Myocyte (in vitro differentiated cells): ENCODE data around the gene STARD8. TPM values are rescaled to one million over a fixed set of nuclear protein-coding genes. Genes with fewer than 3 reads are reported as not detected.
A peak's percentile ranks its signal among the peaks of the same experiment; 100 is the strongest.
"Not testable (repeated sequence)": the region's sequence is repeated elsewhere in the genome, so short reads cannot be mapped to it uniquely, and the experiment has no call there.

Experiments
- DNase-seq: peaks from one replicate; pipeline ENCODE4 v3.0.0-alpha.2; 2012; ENCODE audit warnings: low read depth
- total RNA-seq: library from RNA; depleted of rRNA; stranded (reverse); fragments of >200 nt; gene quantifications from 2 replicates; pipeline ENCODE4 v1.2.3, GENCODE V29; 2014

STARD8 gene
- total RNA-seq, 1 donor from 2014 or later: 3.3 TPM

DNA sequence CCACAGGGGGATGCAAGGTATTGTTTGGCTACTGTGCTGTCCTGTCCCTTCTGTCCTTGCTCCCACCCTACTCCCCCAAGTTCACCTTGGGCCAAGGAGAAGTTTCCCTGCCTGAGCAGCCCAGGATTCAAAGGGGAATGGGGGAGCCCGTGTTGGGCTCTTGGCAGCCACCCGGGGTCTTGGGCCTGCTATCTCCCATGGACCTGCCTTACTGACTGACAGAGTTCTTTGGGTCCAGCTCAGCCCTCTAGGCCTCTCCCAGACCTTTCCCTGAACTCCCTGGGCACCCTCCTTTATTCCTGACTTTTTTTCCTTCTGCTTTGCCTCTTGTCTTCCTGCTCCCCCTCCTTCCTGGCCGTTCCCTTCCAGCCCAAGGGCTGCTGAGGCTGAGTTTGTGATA lies 67.4 kb downstream of the STARD8 start:
- DNase-seq: no peak

DNA sequence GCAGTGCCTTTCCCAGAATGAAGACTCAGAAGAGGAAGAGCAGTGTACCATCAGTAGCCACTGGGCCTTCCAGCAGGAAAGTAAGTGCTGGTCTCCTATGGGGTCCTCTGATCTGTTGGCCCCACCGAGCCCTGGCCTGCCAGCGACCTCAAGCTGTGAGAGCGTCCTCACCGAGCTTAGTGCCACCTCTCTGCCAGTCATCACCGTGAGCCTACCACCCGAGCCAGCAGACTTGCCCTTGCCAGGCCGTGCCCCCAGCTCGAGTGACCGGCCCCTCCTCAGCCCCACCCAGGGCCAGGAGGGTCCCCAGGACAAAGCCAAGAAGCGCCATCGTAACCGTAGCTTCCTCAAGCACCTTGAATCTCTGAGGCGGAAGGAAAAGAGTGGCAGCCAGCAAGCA lies 69.7 kb downstream of the STARD8 start:
- DNase-seq: no peak

DNA sequence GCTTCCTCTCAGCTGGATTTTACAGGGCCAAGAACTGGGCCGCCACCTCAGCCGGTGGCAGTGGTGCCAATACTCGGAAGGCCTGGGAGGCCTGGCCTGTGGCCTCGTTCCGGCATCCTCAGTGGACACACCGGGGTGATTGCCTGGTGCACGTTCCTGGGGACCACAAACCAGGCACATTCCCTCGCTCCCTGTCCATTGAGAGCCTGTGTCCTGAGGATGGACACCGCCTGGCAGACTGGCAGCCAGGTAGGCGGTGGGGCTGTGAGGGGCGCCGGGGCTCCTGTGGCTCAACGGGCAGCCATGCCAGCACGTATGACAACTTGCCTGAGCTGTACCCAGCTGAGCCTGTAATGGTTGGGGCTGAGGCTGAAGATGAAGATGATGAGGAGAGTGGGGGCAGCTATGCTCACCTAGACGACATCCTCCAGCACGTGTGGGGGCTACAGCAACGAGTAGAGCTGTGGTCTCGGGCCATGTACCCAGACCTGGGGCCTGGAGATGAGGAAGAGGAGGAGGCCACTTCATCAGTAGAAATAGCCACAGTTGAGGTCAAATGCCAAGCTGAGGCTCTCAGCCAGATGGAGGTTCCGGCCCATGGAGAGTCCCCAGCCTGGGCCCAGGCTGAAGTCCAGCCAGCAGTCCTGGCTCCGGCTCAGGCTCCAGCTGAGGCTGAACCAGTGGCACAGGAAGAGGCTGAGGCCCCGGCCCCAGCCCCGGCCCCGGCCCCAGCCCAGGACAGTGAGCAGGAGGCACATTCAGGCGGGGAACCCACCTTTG lies 70.4 kb downstream of the STARD8 start:
- no peak for DNase-seq

DNA sequence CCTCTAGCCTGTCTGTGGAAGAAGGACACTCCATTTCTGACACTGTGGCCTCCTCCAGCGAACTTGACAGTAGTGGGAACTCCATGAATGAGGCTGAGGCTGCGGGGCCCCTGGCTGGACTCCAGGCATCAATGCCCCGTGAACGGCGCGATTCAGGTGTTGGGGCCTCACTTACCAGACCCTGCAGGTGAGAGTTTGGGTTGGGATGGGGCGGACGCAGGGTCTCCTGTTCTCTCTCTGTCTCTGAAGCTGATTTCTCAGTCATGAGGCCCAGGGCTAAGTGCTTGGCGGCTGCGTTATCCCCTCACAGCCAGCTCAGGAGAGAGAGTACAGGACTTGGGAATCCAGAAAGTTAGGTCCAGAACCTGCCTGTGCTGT lies 71.0 kb downstream of the STARD8 start:
- DNase-seq: no peak

DNA sequence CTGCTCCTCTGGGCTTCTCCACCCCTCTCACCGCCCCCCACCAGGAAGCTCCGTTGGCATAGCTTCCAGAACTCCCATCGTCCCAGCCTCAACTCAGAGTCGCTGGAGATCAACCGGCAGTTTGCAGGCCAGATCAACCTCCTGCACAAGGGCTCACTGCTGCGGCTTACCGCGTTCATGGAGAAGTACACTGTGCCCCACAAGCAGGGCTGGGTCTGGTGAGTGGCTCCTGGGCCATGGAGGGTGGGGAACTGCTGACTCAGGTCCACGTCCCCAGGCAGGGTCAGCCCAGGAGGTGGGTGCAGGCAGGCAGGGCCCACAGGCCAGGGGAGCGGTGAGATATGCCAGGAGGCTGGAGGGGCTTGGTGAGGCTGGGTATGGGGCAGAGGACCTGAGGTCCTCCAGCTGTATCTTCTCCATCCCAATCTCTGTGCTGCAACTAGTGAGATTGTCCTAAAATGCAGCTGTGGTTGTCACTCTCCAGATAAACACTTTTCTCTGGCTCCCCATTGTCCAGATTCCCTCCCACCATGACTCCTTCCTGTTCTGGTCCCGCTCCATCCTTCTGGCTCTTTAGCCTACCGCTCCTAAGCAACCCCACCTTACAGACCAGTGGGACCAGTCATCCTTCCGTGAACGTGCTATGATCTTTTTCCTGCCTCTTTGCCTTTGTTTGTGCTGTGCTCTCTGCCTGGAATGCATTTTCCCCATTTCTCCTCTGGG lies 71.9 kb downstream of the STARD8 start:
- no peak for DNase-seq

- DNase-seq: no peak
Observed at GRCh38 chrX:68719904-68720614, 72.6 kb downstream of the STARD8 start.

DNA sequence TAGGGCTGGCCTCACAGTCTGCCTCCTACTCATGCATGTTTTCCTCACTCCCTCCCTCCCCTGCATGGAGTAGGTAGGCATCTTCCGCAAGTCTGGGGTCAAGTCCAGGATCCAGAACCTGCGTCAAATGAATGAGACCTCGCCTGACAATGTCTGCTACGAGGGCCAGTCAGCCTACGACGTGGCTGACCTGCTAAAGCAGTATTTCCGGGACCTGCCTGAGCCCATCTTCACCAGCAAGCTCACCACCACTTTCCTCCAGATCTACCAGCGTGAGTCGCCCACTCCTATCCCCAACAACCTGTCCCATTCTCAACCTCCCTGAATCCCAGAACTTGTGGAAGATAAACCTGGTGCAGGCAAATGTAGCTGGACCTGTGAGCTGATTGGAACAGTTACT lies 73.4 kb downstream of the STARD8 start:
- no peak for DNase-seq

GRCh38 chrX:68721546-68721945 lies 74.1 kb downstream of the STARD8 start:
- DNase-seq: no peak

DNA sequence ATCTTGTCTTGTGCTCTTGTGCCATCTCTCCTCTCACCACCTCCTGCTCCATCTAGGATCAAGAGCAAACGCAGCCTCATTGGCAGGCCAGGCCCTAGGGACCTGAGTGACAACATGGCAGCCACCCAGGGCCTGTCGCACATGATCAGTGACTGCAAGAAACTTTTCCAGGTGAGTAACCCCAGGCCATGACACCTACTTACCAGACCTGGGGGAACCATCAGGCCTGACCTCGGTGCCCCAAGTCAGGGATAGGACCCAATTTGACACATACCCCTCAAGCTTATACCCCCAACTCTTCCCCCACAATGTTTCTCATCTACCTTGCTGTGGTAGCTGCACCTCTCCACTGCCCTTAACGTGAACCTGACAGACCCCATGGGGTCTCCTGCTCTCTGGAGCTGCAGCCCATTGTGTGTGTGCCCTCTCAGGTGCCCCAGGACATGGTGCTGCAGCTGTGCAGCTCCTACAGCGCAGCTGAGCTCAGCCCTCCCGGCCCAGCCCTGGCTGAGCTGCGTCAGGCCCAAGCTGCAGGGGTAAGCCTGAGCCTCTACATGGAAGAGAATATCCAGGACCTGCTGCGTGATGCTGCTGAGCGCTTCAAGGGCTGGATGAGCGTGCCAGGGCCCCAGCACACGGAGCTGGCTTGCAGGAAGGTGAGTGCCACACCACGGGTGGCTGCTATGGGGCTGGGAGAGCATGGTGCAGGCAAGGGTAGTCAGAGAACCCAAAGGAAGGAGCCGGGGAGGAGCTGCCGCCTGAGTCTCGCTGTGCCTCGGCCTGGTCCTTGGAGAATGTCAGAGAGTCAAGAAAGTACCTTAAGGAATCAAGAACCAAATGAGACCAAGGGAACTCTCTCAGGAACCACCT lies 74.8 kb downstream of the STARD8 start:
- no peak for DNase-seq

GRCh38 chrX:68723491-68724155 lies 76.2 kb downstream of the STARD8 start:
- DNase-seq: no peak

DNA sequence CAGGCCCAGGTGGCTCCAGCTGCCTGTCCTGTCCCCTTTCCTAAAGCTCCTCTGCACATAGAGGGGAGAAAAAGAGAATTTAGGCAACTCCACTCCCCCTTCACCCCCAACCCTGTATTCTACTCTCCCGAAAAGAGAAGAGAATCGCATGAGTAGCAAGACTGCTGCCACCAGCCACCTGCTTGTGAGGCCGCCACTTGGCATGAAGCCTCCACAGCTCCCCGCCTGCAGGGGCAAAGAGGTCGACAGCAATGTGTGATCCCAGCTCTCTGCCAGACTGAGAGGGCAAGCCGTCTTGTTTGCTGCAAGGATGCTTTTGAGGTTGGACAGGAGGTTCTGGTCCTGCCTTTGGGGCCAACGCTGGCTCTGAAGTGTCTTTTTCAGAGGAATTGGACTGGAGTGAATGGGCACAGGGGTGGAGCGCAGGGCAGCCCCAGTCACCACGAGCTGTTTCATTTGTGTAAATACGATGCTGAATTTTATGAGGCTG lies 77.1 kb downstream of the STARD8 start:
- no peak for DNase-seq

GRCh38 chrX:68725756-68726365 lies 78.4 kb downstream of the STARD8 start:
- no peak for DNase-seq

DNA sequence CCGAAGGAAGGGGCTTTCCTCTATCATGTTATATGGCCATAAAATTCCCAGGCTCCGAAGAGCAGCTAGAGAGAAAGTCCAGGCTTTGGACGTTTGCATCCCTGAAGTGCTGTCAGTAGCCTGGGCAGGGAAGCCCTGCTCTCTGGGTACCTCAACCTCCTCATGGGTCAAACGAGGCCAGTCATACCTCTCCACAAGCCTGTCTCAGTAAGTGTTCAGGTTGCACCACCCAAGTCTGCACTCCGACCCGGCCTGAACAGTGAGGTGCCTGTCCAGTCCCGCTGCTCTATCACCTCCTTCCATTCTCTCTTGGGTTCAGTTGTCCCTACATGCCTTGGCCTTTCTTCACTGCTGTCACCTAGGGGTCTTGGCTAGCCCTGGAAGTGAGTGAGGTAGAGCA lies 78.9 kb downstream of the STARD8 start:
- DNase-seq: no peak

DNA sequence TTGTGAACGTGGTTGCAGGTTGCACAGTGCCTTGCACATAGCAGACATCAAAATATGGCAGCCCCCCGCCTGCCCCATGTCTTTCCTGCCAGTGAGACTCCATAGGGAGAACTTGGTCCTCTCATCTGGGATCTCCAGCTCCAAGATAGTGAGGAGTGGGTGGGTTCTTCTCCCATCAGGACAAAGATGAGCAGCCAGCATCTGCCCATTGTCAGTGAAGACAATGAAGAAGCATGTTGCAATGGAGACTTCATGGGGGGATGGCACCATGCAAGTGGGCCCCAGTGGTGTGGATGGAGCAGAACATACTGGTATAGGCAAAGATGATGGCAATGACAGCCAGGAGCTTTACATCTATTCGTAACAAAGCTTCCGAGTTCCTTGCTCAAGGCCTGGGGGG lies 80.2 kb downstream of the STARD8 start:
- no peak for DNase-seq

DNA sequence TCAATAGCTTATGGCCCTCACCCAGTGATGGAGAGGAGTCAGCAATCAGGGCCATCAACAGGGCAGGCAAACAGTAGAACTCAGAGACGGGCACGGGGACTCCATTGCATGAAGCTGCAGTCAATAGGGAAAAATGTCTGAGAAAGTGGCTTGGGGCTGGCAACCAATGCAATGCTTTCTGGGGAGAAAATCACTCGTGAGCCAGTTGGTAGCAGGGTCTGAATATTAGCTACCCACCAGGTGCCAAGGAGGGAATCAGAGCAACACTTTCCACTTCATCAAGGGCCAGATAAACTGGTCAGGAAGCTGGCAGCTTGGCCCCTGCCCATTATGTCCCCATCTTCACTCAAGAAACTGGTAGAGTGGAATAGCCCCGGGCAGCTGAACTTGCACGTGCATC lies 80.7 kb downstream of the STARD8 start:
- DNase-seq: no peak

- DNase-seq: no peak
Observed at GRCh38 chrX:68731254-68731653, 83.8 kb downstream of the STARD8 start.

- peak; percentile 52 for DNase-seq
Observed at GRCh38 chrX:68732906-68733493, 85.5 kb downstream of the STARD8 start.

DNA sequence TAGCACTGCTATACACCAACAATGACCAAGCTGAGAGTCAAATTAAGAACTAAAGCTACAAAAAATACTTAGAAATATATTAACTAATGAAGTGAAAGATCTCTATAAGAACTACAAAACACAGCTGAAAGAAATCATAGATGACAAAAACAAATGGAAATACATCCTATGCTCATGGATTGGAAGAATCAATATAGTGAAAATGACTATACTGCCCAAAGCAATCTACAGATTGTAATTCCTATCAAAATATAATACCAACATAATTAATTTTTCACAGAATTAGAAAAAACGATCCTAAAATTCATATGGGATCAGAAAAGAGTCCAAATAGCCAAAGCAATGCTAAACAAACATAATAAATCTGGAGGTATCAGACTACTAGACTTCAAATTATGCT lies 87.8 kb downstream of the STARD8 start:
- DNase-seq: no peak

DNA sequence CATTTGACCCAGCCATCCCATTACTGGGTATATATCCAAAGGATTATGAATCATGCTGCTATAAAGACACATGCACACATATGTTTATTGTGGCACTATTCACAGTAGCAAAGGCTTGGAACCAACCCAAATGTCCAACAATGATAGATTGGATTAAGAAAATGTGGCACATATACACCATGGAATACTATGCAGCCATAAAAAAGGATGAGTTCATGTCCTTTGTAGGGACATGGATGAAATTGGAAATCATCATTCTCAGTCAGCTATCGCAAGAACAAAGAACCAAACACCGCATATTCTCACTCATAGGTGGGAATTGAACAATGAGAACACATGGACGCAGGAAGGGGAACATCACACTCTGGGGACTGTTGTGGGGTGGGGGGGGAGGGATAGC lies 94.4 kb downstream of the STARD8 start:
- not testable (repeated sequence) for DNase-seq

DNA sequence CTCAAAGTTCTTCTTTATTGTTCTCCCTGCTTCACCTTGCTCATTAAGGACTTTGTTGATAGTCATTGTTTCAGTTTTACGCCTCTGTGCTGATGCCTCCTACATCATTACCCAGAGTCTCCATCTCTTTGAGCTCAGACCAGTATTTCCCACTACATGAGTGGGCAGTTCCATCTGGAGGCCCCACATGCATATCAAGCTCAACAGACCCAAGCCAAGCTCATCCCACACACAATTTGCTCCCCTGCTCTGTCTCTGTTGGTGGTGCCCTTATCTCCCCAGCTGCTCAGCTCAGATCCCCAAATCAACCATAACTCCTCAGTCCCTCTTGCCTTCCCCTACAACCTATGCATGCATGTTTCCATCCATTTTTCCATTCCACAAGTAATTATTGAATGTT lies 96.3 kb downstream of the STARD8 start:
- no peak for DNase-seq
